Prostate gland (tissue), 2 donors: ENCODE data around the gene PRRX1.

ENCODE experiments used
- POLR2A ChIP-seq: fragments of 450-650 bp; IDR thresholded peaks from one replicate; pipeline ENCODE4 v1.6.1; 2016; ENCODE audit warnings: antibody characterized with exemption, mild to moderate bottlenecking
- POLR2AphosphoS5 ChIP-seq: sonication (generic); formaldehyde crosslinking; IDR thresholded peaks from one replicate; pipeline ENCODE4 v1.6.1; 2017; ENCODE audit warnings: antibody characterized with exemption
- TF ChIP-seq, protein P1 (sequence below), 4 experiments: fragments of 200-600 bp in 2 of 4; fragments of 450-650 bp in 2 of 4; sonication (generic) in 2 of 4; IDR thresholded peaks; 1 replicate in 3 of 4; 2 replicates in 1 of 4; pipeline ENCODE4 v1.5.1; 2016 to 2019; ENCODE audit warnings: antibody characterized with exemption in 4 of 4, mild to moderate bottlenecking in 2 of 4, moderate library complexity in 2 of 4

DNA sequence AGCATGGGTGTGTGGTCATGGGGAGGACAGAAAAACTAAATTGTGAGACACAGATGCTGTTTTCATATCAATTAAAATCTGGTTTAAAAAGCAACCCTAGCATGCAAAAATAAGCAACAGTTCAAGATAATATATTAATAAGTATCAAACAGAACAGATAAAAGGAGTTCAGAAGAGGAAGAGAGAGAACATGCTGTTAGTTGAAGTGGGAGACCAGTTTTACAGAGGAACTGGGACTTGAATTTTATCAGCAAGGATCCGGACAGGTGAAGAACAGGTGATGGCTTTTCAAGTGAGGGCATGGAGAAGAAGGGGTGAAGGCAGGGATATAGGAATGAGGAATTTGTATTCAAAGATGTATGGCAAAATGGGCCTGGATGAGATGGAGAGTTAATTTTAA is 75.9 kb downstream of the PRRX1 start:
- TF ChIP-seq POLR2AphosphoS5, result no peak
- TF ChIP-seq, protein P1, sequence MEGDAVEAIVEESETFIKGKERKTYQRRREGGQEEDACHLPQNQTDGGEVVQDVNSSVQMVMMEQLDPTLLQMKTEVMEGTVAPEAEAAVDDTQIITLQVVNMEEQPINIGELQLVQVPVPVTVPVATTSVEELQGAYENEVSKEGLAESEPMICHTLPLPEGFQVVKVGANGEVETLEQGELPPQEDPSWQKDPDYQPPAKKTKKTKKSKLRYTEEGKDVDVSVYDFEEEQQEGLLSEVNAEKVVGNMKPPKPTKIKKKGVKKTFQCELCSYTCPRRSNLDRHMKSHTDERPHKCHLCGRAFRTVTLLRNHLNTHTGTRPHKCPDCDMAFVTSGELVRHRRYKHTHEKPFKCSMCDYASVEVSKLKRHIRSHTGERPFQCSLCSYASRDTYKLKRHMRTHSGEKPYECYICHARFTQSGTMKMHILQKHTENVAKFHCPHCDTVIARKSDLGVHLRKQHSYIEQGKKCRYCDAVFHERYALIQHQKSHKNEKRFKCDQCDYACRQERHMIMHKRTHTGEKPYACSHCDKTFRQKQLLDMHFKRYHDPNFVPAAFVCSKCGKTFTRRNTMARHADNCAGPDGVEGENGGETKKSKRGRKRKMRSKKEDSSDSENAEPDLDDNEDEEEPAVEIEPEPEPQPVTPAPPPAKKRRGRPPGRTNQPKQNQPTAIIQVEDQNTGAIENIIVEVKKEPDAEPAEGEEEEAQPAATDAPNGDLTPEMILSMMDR (IDR thresholded peaks at IDR 0.05), result no peak
- TF ChIP-seq POLR2A, result no peak
